ENCODE data around the gene KLHL22. TPM values are rescaled to one million over a fixed set of nuclear protein-coding genes. Genes with fewer than 3 reads are reported as not detected.

KLHL22 gene
- polyA plus RNA-seq, 1 experiment: 30.2 TPM

- Histone ChIP-seq H3K27me3 (ENCODE audit: control insufficient read depth, insufficient read depth, low read length) (no peaks in the 10 kb centered on the region), H3K9me3 (ENCODE audit: control insufficient read depth, insufficient read depth, low read length) (no peaks in the 10 kb centered on the region), H3K4me3 (ENCODE audit: low read depth, low read length) (no peak overlapping the region), H3K27ac (ENCODE audit: low read depth, low read length) (no peak overlapping the region)
- no peak for DNase-seq (ENCODE audit: low read depth, low spot score)
- ChIA-PET POLR2A (no interaction called here), CTCF (no interaction called here)
- TF ChIP-seq CTCF (IDR thresholded peaks at IDR 0.05; ENCODE audit: low read depth, low read length): no peak
Observed at GRCh38 chr22:20498913-20499312, 3.3 kb upstream of the KLHL22 start.

GRCh38 chr22:20497426-20497825, 1.8 kb upstream of the KLHL22 start:
- CTCF ChIA-PET: interaction anchor here (1.0 kb wide), 1 partner anchor 79 kb away, joined by 3 read pairs; no protein-coding TSS in a partner anchor
- no peak overlapping the region for H3K4me3 ChIP-seq (ENCODE audit: low read depth, low read length)
- TF ChIP-seq CTCF (IDR thresholded peaks at IDR 0.05; ENCODE audit: low read depth, low read length): no peak
- no peak overlapping the region for H3K27ac ChIP-seq (ENCODE audit: low read depth, low read length)
- H3K27me3 ChIP-seq (ENCODE audit: control insufficient read depth, insufficient read depth, low read length): no peaks in the 10 kb centered on the region
- POLR2A ChIA-PET: no interaction called here
- DNase-seq (ENCODE audit: low read depth, low spot score): no peak
- no peaks in the 10 kb centered on the region for H3K9me3 ChIP-seq (ENCODE audit: control insufficient read depth, insufficient read depth, low read length)

GRCh38 chr22:20495861-20496681, 476 bp upstream of the KLHL22 start:
- CTCF ChIA-PET: interaction anchor here (0.9 kb wide), 1 partner anchor 78 kb away, joined by 4 read pairs; no protein-coding TSS in a partner anchor
- peak; percentile 92 for TF ChIP-seq CTCF (IDR thresholded peaks at IDR 0.05; ENCODE audit: low read depth, low read length)
- peak; percentile 49 for DNase-seq (ENCODE audit: low read depth, low spot score)
- H3K27me3 ChIP-seq (ENCODE audit: control insufficient read depth, insufficient read depth, low read length): no peaks in the 10 kb centered on the region
- H3K4me3 ChIP-seq (ENCODE audit: low read depth, low read length): peak overlapping the region; percentile 80
- H3K27ac ChIP-seq (ENCODE audit: low read depth, low read length): peak overlapping the region; percentile 89
- POLR2A ChIA-PET: no interaction called here
- H3K9me3 ChIP-seq (ENCODE audit: control insufficient read depth, insufficient read depth, low read length): no peaks in the 10 kb centered on the region

GRCh38 chr22:20491346-20491745, 4.2 kb downstream of the KLHL22 start:
- POLR2A ChIA-PET: no interaction called here
- no peak overlapping the region for H3K4me3 ChIP-seq (ENCODE audit: low read depth, low read length)
- CTCF ChIA-PET: no interaction called here
- H3K27me3 ChIP-seq (ENCODE audit: control insufficient read depth, insufficient read depth, low read length): no peaks in the 10 kb centered on the region
- DNase-seq (ENCODE audit: low read depth, low spot score): no peak
- no peak overlapping the region for H3K27ac ChIP-seq (ENCODE audit: low read depth, low read length)
- H3K9me3 ChIP-seq (ENCODE audit: control insufficient read depth, insufficient read depth, low read length): no peaks in the 10 kb centered on the region
- TF ChIP-seq CTCF (IDR thresholded peaks at IDR 0.05; ENCODE audit: low read depth, low read length): no peak

GRCh38 chr22:20490941-20491307, 4.7 kb downstream of the KLHL22 start:
- Histone ChIP-seq H3K4me3 (ENCODE audit: low read depth, low read length) (no peak overlapping the region), H3K27ac (ENCODE audit: low read depth, low read length) (no peak overlapping the region), H3K27me3 (ENCODE audit: control insufficient read depth, insufficient read depth, low read length) (no peaks in the 10 kb centered on the region), H3K9me3 (ENCODE audit: control insufficient read depth, insufficient read depth, low read length) (no peaks in the 10 kb centered on the region)
- CTCF ChIA-PET: no interaction called here
- DNase-seq (ENCODE audit: low read depth, low spot score): no peak
- POLR2A ChIA-PET: no interaction called here
- no peak for TF ChIP-seq CTCF (IDR thresholded peaks at IDR 0.05; ENCODE audit: low read depth, low read length)

All from AG04450 (cell line).